Measurements from ENCODE around the gene TBC1D19.

TBC1D19 gene

GRCh38 chr4:26779224-26779623 is 195.3 kb downstream of the TBC1D19 start:
- Histone ChIP-seq H3K27me3 (ENCODE audit: insufficient read depth, low read length, poor library complexity, severe bottlenecking) (no peaks in the 10 kb centered on the region), H3K36me3 (ENCODE audit: insufficient read depth, low read length) (no peaks in the 10 kb centered on the region), H4K20me1 (ENCODE audit: insufficient read depth, low read length, poor library complexity, severe bottlenecking) (no peaks in the 10 kb centered on the region), H3K79me2 (ENCODE audit: insufficient read depth, low read length) (no peaks in the 10 kb centered on the region), H3K4me3 (ENCODE audit: low read length, poor library complexity, severe bottlenecking) (no peak overlapping the region), H3F3A (ENCODE audit: low read depth) (no peaks in the 10 kb centered on the region), H3K9me3 (ENCODE audit: insufficient read depth, low read depth, low read length) (peaks cover 4% of the 10 kb centered on the region; the same call in 1 of the 2 replicates), H2AFZ (ENCODE audit: low read length) (no peak overlapping the region), H3K9me2 (replicated peaks; ENCODE audit: low read depth, low read length) (no peaks in the 10 kb centered on the region), H3K9ac (ENCODE audit: low read depth, low read length, poor library complexity, severe bottlenecking) (no peak overlapping the region), H3K4me1 (ENCODE audit: insufficient read depth, low read length, poor library complexity, severe bottlenecking) (peaks cover 29% of the 10 kb centered on the region), H3K4me2 (ENCODE audit: low read depth, low read length, poor library complexity, severe bottlenecking) (no peak overlapping the region)
- TF ChIP-seq CTCF (conservative IDR thresholded peaks at IDR 0.05; ENCODE audit: low read length) (no peak), EZH2phosphoT487 (IDR thresholded peaks at IDR 0.05; ENCODE audit: borderline replicate concordance) (no peak)

- H3K4me1 ChIP-seq (ENCODE audit: insufficient read depth, low read length, poor library complexity, severe bottlenecking) = peaks cover 29% of the 10 kb centered on the region
- no peak overlapping the region for H2AFZ ChIP-seq (ENCODE audit: low read length)
- H3K9me3 ChIP-seq (ENCODE audit: insufficient read depth, low read depth, low read length) = no peaks in the 10 kb centered on the region; the same call in 1 of the 2 replicates
- H3F3A ChIP-seq (ENCODE audit: low read depth) = no peaks in the 10 kb centered on the region
- H3K4me3 ChIP-seq (ENCODE audit: low read length, poor library complexity, severe bottlenecking) = no peak overlapping the region
- no peaks in the 10 kb centered on the region for H4K20me1 ChIP-seq (ENCODE audit: insufficient read depth, low read length, poor library complexity, severe bottlenecking)
- H3K9ac ChIP-seq (ENCODE audit: low read depth, low read length, poor library complexity, severe bottlenecking) = no peak overlapping the region
- H3K27me3 ChIP-seq (ENCODE audit: insufficient read depth, low read length, poor library complexity, severe bottlenecking) = no peaks in the 10 kb centered on the region
- no peaks in the 10 kb centered on the region for H3K79me2 ChIP-seq (ENCODE audit: insufficient read depth, low read length)
- H3K9me2 ChIP-seq (replicated peaks; ENCODE audit: low read depth, low read length) = no peaks in the 10 kb centered on the region
- no peaks in the 10 kb centered on the region for H3K36me3 ChIP-seq (ENCODE audit: insufficient read depth, low read length)
- TF ChIP-seq CTCF (conservative IDR thresholded peaks at IDR 0.05; ENCODE audit: low read length) (no peak), EZH2phosphoT487 (IDR thresholded peaks at IDR 0.05; ENCODE audit: borderline replicate concordance) (no peak)
- H3K4me2 ChIP-seq (ENCODE audit: low read depth, low read length, poor library complexity, severe bottlenecking) = no peak overlapping the region
These were observed 195.8 kb downstream of the TBC1D19 start for GRCh38 chr4:26779674-26780073.

- Histone ChIP-seq H4K20me1 (ENCODE audit: insufficient read depth, low read length, poor library complexity, severe bottlenecking) (no peaks in the 10 kb centered on the region), H3F3A (ENCODE audit: low read depth) (no peaks in the 10 kb centered on the region), H3K9me3 (ENCODE audit: insufficient read depth, low read depth, low read length) (no peaks in the 10 kb centered on the region), H3K4me3 (ENCODE audit: low read length, poor library complexity, severe bottlenecking) (peak overlapping the region; percentile 7), H3K4me2 (ENCODE audit: low read depth, low read length, poor library complexity, severe bottlenecking) (peak overlapping the region; percentile 26), H3K36me3 (ENCODE audit: insufficient read depth, low read length) (no peaks in the 10 kb centered on the region), H3K9ac (ENCODE audit: low read depth, low read length, poor library complexity, severe bottlenecking) (peak overlapping the region; percentile 2), H3K27me3 (ENCODE audit: insufficient read depth, low read length, poor library complexity, severe bottlenecking) (no peaks in the 10 kb centered on the region), H3K9me2 (replicated peaks; ENCODE audit: low read depth, low read length) (no peaks in the 10 kb centered on the region), H3K79me2 (ENCODE audit: insufficient read depth, low read length) (no peaks in the 10 kb centered on the region), H2AFZ (ENCODE audit: low read length) (no peak overlapping the region), H3K4me1 (ENCODE audit: insufficient read depth, low read length, poor library complexity, severe bottlenecking) (peaks cover 29% of the 10 kb centered on the region)
- TF ChIP-seq EZH2phosphoT487 (IDR thresholded peaks at IDR 0.05; ENCODE audit: borderline replicate concordance) (no peak), CTCF (conservative IDR thresholded peaks at IDR 0.05; ENCODE audit: low read length) (no peak)
These were observed 196.7 kb downstream of the TBC1D19 start for GRCh38 chr4:26780539-26780938.

Data from Loucy (cell line).